GM12891 (cell line): Measurements from ENCODE around the gene NAGPA.

Experiments
- POLR2AphosphoS5 ChIP-seq: IDR thresholded peaks from 2 replicates; pipeline ENCODE4 v1.6.1; 2011; ENCODE audit warnings: low read depth, low read length, control low read depth
- TAF1 ChIP-seq: IDR thresholded peaks from 2 replicates; pipeline ENCODE4 v1.6.1; 2011; ENCODE audit warnings: low read depth, low read length, control low read depth

- no peak for TF ChIP-seq POLR2AphosphoS5
- no peak for TF ChIP-seq TAF1
Measured at GRCh38 chr16:4976079-4976478, 57.7 kb downstream of the NAGPA start.
